ENCODE data around the gene WDFY4.

WDFY4 gene

GRCh38 chr10:48685731-48686130 lies 1.1 kb downstream of the WDFY4 start:
- Histone ChIP-seq H3K4me3 (ENCODE audit: low read depth, low read length) (no peak overlapping the region), H3K36me3 (ENCODE audit: insufficient read depth, low read length) (no peaks in the 10 kb centered on the region), H2AFZ (ENCODE audit: low read length, unreplicated experiment) (no peak overlapping the region), H3K4me1 (ENCODE audit: control insufficient read depth, insufficient read depth, low read length, unreplicated experiment) (no peaks in the 10 kb centered on the region), H3K27me3 (ENCODE audit: insufficient read depth, low read length) (peaks cover 56% of the 10 kb centered on the region), H3K79me2 (ENCODE audit: control insufficient read depth, insufficient read depth, low read length, unreplicated experiment) (no peaks in the 10 kb centered on the region), H3K27ac (ENCODE audit: low read depth, low read length) (no peak overlapping the region)

GRCh38 chr10:48690791-48691660 lies 6.4 kb downstream of the WDFY4 start:
- Histone ChIP-seq H3K79me2 (ENCODE audit: control insufficient read depth, insufficient read depth, low read length, unreplicated experiment) (no peaks in the 10 kb centered on the region), H3K27me3 (ENCODE audit: insufficient read depth, low read length) (peaks cover 76% of the 10 kb centered on the region), H3K36me3 (ENCODE audit: insufficient read depth, low read length) (no peaks in the 10 kb centered on the region), H3K4me1 (ENCODE audit: control insufficient read depth, insufficient read depth, low read length, unreplicated experiment) (no peaks in the 10 kb centered on the region), H3K4me3 (ENCODE audit: low read depth, low read length) (no peak overlapping the region), H3K27ac (ENCODE audit: low read depth, low read length) (no peak overlapping the region), H2AFZ (ENCODE audit: low read length, unreplicated experiment) (no peak overlapping the region)

- peaks cover 78% of the 10 kb centered on the region for H3K27me3 ChIP-seq (ENCODE audit: insufficient read depth, low read length)
- H3K4me1 ChIP-seq (ENCODE audit: control insufficient read depth, insufficient read depth, low read length, unreplicated experiment) = no peaks in the 10 kb centered on the region
- no peak overlapping the region for H3K27ac ChIP-seq (ENCODE audit: low read depth, low read length)
- no peaks in the 10 kb centered on the region for H3K36me3 ChIP-seq (ENCODE audit: insufficient read depth, low read length)
- H3K4me3 ChIP-seq (ENCODE audit: low read depth, low read length) = no peak overlapping the region
- H3K79me2 ChIP-seq (ENCODE audit: control insufficient read depth, insufficient read depth, low read length, unreplicated experiment) = no peaks in the 10 kb centered on the region
- no peak overlapping the region for H2AFZ ChIP-seq (ENCODE audit: low read length, unreplicated experiment)
These were observed 7.3 kb downstream of the WDFY4 start for GRCh38 chr10:48691812-48692528.

GRCh38 chr10:48692748-48693147 lies 8.1 kb downstream of the WDFY4 start:
- H2AFZ ChIP-seq (ENCODE audit: low read length, unreplicated experiment) = no peak overlapping the region
- no peak overlapping the region for H3K4me3 ChIP-seq (ENCODE audit: low read depth, low read length)
- no peaks in the 10 kb centered on the region for H3K79me2 ChIP-seq (ENCODE audit: control insufficient read depth, insufficient read depth, low read length, unreplicated experiment)
- no peaks in the 10 kb centered on the region for H3K4me1 ChIP-seq (ENCODE audit: control insufficient read depth, insufficient read depth, low read length, unreplicated experiment)
- no peaks in the 10 kb centered on the region for H3K36me3 ChIP-seq (ENCODE audit: insufficient read depth, low read length)
- peaks cover 83% of the 10 kb centered on the region for H3K27me3 ChIP-seq (ENCODE audit: insufficient read depth, low read length)
- H3K27ac ChIP-seq (ENCODE audit: low read depth, low read length) = no peak overlapping the region

- Histone ChIP-seq H3K36me3 (ENCODE audit: insufficient read depth, low read length) (no peaks in the 10 kb centered on the region), H3K27ac (ENCODE audit: low read depth, low read length) (no peak overlapping the region), H3K4me3 (ENCODE audit: low read depth, low read length) (no peak overlapping the region), H2AFZ (ENCODE audit: low read length, unreplicated experiment) (no peak overlapping the region), H3K4me1 (ENCODE audit: control insufficient read depth, insufficient read depth, low read length, unreplicated experiment) (no peaks in the 10 kb centered on the region), H3K27me3 (ENCODE audit: insufficient read depth, low read length) (peaks cover 83% of the 10 kb centered on the region), H3K79me2 (ENCODE audit: control insufficient read depth, insufficient read depth, low read length, unreplicated experiment) (no peaks in the 10 kb centered on the region)
These were observed 8.5 kb downstream of the WDFY4 start for GRCh38 chr10:48693206-48693605.

- peaks cover 78% of the 10 kb centered on the region for H3K27me3 ChIP-seq (ENCODE audit: insufficient read depth, low read length)
- H3K36me3 ChIP-seq (ENCODE audit: insufficient read depth, low read length) = no peaks in the 10 kb centered on the region
- H3K79me2 ChIP-seq (ENCODE audit: control insufficient read depth, insufficient read depth, low read length, unreplicated experiment) = no peaks in the 10 kb centered on the region
- H3K27ac ChIP-seq (ENCODE audit: low read depth, low read length) = no peak overlapping the region
- H3K4me1 ChIP-seq (ENCODE audit: control insufficient read depth, insufficient read depth, low read length, unreplicated experiment) = no peaks in the 10 kb centered on the region
- H3K4me3 ChIP-seq (ENCODE audit: low read depth, low read length) = no peak overlapping the region
- no peak overlapping the region for H2AFZ ChIP-seq (ENCODE audit: low read length, unreplicated experiment)
These were observed 9.8 kb downstream of the WDFY4 start for GRCh38 chr10:48694371-48695030.

GRCh38 chr10:48695636-48696534 lies 11.2 kb downstream of the WDFY4 start:
- Histone ChIP-seq H3K79me2 (ENCODE audit: control insufficient read depth, insufficient read depth, low read length, unreplicated experiment) (no peaks in the 10 kb centered on the region), H3K27me3 (ENCODE audit: insufficient read depth, low read length) (peaks cover 76% of the 10 kb centered on the region), H3K4me3 (ENCODE audit: low read depth, low read length) (no peak overlapping the region), H3K4me1 (ENCODE audit: control insufficient read depth, insufficient read depth, low read length, unreplicated experiment) (no peaks in the 10 kb centered on the region), H2AFZ (ENCODE audit: low read length, unreplicated experiment) (no peak overlapping the region), H3K36me3 (ENCODE audit: insufficient read depth, low read length) (no peaks in the 10 kb centered on the region), H3K27ac (ENCODE audit: low read depth, low read length) (no peak overlapping the region)

- Histone ChIP-seq H3K27me3 (ENCODE audit: insufficient read depth, low read length) (peaks cover 80% of the 10 kb centered on the region), H3K36me3 (ENCODE audit: insufficient read depth, low read length) (no peaks in the 10 kb centered on the region), H3K4me3 (ENCODE audit: low read depth, low read length) (no peak overlapping the region), H3K27ac (ENCODE audit: low read depth, low read length) (no peak overlapping the region), H3K4me1 (ENCODE audit: control insufficient read depth, insufficient read depth, low read length, unreplicated experiment) (no peaks in the 10 kb centered on the region), H3K79me2 (ENCODE audit: control insufficient read depth, insufficient read depth, low read length, unreplicated experiment) (no peaks in the 10 kb centered on the region), H2AFZ (ENCODE audit: low read length, unreplicated experiment) (no peak overlapping the region)
These were observed 11.8 kb downstream of the WDFY4 start for GRCh38 chr10:48696535-48696873.

GRCh38 chr10:48697091-48697490 lies 12.4 kb downstream of the WDFY4 start:
- Histone ChIP-seq H3K79me2 (ENCODE audit: control insufficient read depth, insufficient read depth, low read length, unreplicated experiment) (no peaks in the 10 kb centered on the region), H3K27ac (ENCODE audit: low read depth, low read length) (no peak overlapping the region), H3K27me3 (ENCODE audit: insufficient read depth, low read length) (peaks cover 81% of the 10 kb centered on the region), H3K36me3 (ENCODE audit: insufficient read depth, low read length) (no peaks in the 10 kb centered on the region), H3K4me1 (ENCODE audit: control insufficient read depth, insufficient read depth, low read length, unreplicated experiment) (no peaks in the 10 kb centered on the region), H2AFZ (ENCODE audit: low read length, unreplicated experiment) (no peak overlapping the region), H3K4me3 (ENCODE audit: low read depth, low read length) (no peak overlapping the region)

Measured in ACC112 (cell line).